Loucy (cell line): Measurements from ENCODE around the gene GSTO1.

Experiments
- CTCF ChIP-seq: fragments of 200-600 bp; sonication (generic); conservative IDR thresholded peaks from 2 replicates; pipeline ENCODE4 v1.5.1; 2014; ENCODE audit warnings: mild to moderate bottlenecking, antibody characterized with exemption, low read length
- EZH2phosphoT487 ChIP-seq: fragments of 200-600 bp; IDR thresholded peaks from 2 replicates; pipeline ENCODE4 v1.6.1; 2018; ENCODE audit warnings: antibody characterized with exemption, mild to moderate bottlenecking, moderate library complexity, borderline replicate concordance

GRCh38 chr10:104273899-104274575 is 19.3 kb downstream of the GSTO1 start:
- TF ChIP-seq CTCF (no peak), EZH2phosphoT487 (no peak)
